Measurements from ENCODE around the gene NOXO1.
A peak's percentile ranks its signal among the peaks of the same experiment; 100 is the strongest.

The NOXO1 gene
- total RNA-seq: 0 to 1.2 (median 0.28) reads per million in 9 experiments

DNA sequence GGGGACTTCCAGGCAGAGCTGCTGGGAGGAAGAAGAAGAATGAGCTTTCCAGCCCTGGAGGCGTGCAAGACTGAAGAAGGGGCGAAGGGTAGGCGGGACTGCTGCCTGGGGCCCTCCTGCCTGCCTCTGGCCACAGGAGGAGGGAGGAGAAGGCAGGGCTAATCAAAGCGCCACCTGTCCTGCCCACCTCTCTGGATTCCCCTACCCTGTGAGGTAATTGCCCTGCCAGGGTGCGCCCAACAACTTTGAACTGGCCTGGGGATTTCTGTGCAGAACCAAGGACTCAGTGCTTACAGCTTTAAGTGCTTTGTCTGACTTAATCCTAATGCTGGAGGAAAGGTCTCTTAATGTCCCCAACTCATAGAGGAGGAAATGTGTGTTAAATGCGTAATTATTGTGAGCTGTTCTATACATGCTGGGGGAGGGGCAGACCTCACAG lies at the start of gene NOXO1:
TSS of gene NOXO1 (minus strand) at position 72 of the 439 bp plus-strand sequence. CDS start 290 bp downstream, outside the sequence.
- Mint-ChIP-seq H3K36me3 (ENCODE audit: insufficient read depth) (peaks cover 23% of the 10 kb centered on the region), H3K27me3 (peaks cover 0 to 34% of the 10 kb centered on the region in 2 donors), H3K4me3 (peak within 1 kb of the TSS in 1 of 2 donors; percentile 75), H3K4me1 (ENCODE audit: low read depth in 2 of 2) (peaks cover 4 to 14% of the 10 kb centered on the region in 2 donors), H3K27ac (peak within 1 kb of the TSS in 1 of 2 donors; percentile 12), H3K9me3 (no peaks in the 10 kb centered on the region)
- ATAC-seq (replicated peaks): no peak
- DNase-seq: no peak

GRCh38 chr16:2030036-2030435 lies 48.8 kb upstream of the NOXO1 start:
- Mint-ChIP-seq H3K4me1 (ENCODE audit: low read depth in 2 of 2) (peaks cover 0 to 4% of the 10 kb centered on the region in 2 donors), H3K9me3 (no peaks in the 10 kb centered on the region), H3K4me3 (no peak overlapping the region), H3K36me3 (ENCODE audit: insufficient read depth) (no peaks in the 10 kb centered on the region), H3K27ac (no peak overlapping the region), H3K27me3 (no peaks in the 10 kb centered on the region)
- no peak for ATAC-seq (replicated peaks)
- DNase-seq: no peak

DNA sequence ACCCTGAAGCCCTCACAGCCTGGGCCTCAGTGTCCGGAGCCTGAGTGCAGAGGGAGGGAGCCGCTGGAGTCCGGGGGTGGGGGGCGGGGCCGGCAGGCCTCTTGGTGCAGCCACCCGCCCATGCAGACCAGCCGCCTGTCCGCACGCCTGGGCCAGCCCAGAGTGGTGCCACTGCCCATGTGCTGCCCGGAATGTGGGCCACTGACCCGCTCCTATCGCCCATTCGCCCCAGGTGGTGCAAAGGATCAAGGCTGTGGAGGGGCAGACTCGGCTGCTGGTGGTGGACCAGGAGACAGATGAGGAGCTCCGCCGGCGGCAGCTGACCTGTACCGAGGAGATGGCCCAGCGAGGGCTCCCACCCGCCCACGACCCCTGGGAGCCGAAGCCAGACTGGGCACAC lies 48.1 kb upstream of the NOXO1 start:
- Mint-ChIP-seq H3K9me3 (no peaks in the 10 kb centered on the region), H3K4me1 (ENCODE audit: low read depth in 2 of 2) (peaks cover 0 to 4% of the 10 kb centered on the region in 2 donors), H3K27me3 (no peaks in the 10 kb centered on the region), H3K4me3 (no peak overlapping the region), H3K27ac (no peak overlapping the region), H3K36me3 (ENCODE audit: insufficient read depth) (no peaks in the 10 kb centered on the region)
- no peak for DNase-seq
- no peak for ATAC-seq (replicated peaks)

DNA sequence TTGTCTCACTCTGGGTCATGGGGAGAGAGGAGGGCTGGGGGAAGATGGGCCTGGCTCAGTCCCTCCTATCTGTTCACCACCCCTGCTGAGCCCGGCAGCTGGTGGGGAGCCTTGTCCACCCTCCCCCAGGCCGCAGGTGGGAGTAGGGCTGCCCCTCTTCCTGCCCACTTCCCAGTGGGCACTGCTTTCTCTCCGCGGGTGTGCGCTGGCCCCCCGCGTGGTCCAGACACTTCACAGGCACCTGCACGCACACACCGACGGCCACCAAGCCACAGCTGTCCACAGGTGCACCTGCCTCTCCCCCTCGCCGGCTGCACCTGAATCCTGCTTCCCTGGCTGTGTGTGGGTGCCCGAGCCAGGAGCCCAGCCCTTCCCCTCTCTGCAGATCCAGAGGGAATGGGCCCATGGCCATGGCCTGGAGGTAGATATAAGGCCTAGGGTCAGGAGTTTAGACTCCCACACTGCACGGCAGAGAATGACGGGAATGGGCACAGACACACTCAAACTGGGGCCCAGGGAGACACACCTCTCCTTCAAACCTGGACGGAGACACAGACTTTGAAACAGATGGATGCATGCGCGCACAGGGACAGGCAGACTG lies 47.5 kb upstream of the NOXO1 start:
- H3K9me3 Mint-ChIP-seq: no peaks in the 10 kb centered on the region
- no peak overlapping the region for H3K4me3 Mint-ChIP-seq
- H3K27me3 Mint-ChIP-seq: no peaks in the 10 kb centered on the region
- no peak overlapping the region for H3K27ac Mint-ChIP-seq
- no peaks in the 10 kb centered on the region for H3K36me3 Mint-ChIP-seq (ENCODE audit: insufficient read depth)
- ATAC-seq (replicated peaks): no peak
- peaks cover 0 to 6% of the 10 kb centered on the region in 2 donors for H3K4me1 Mint-ChIP-seq (ENCODE audit: low read depth in 2 of 2)
- no peak for DNase-seq

GRCh38 chr16:2028146-2028545 lies 46.9 kb upstream of the NOXO1 start:
- H3K27me3 Mint-ChIP-seq: peaks cover under 1% of the 10 kb centered on the region in 2 donors
- H3K9me3 Mint-ChIP-seq: no peaks in the 10 kb centered on the region
- H3K4me3 Mint-ChIP-seq: peak overlapping the region; percentile 59 to 70
- ATAC-seq (replicated peaks) (no peak), DNase-seq (no peak)
- H3K4me1 Mint-ChIP-seq (ENCODE audit: low read depth in 2 of 2): peaks cover under 1 to 6% of the 10 kb centered on the region in 2 donors
- H3K27ac Mint-ChIP-seq: no peak overlapping the region
- no peaks in the 10 kb centered on the region for H3K36me3 Mint-ChIP-seq (ENCODE audit: insufficient read depth)

GRCh38 chr16:2027024-2028010 lies 46.0 kb upstream of the NOXO1 start:
- peak; percentile 27 for ATAC-seq (replicated peaks)
- Mint-ChIP-seq H3K27ac (no peak overlapping the region), H3K4me1 (ENCODE audit: low read depth in 2 of 2) (peaks cover 9 to 10% of the 10 kb centered on the region in 2 donors)

DNA sequence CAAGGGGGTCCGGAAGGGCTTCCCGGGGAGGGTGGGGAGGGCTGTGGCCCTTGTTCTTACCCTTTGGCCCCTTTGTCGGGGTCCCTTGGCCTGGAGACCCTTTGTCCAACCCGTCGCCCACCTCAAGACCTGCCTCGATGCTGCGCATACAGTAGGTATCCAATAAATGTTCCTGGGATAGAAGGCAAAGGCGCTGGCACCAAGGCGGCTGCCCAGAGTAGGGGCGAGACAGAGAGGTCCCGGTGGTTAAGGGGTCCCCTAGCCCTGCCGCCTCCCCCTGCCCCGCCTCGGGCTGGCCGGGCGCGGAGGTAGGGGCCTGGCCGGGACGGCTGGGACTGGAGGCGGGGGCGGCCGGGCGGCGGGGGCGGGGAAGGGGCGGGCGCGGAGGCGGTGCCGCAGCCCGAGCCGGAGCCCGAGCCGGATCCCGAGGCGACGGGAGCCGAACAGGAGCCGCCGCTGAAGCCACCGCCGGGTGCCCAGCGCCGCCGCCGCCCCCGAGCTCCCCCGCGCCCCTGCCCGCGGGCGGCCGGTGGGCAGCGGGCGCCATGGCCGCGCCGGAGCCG lies 45.3 kb upstream of the NOXO1 start, which contains the start of gene NHERF2:
TSS of gene NHERF2 (plus strand) at position 442 of the 563 bp plus-strand sequence. CDS start at position 546, 104 bp downstream.
- peak; percentile 19 for ATAC-seq (replicated peaks)
- Mint-ChIP-seq H3K27me3 (peaks cover 11 to 16% of the 10 kb centered on the region in 2 donors), H3K4me3 (peak within 1 kb of the TSS; percentile 59 to 70), H3K4me1 (ENCODE audit: low read depth in 2 of 2) (peaks cover 9 to 10% of the 10 kb centered on the region in 2 donors), H3K36me3 (ENCODE audit: insufficient read depth) (no peaks in the 10 kb centered on the region), H3K27ac (no peak within 1 kb of the TSS), H3K9me3 (no peaks in the 10 kb centered on the region)
- no peak for DNase-seq

More at GRCh38 chr16:2027024-2028010, 46.0 kb upstream of the NOXO1 start:
- no peak for DNase-seq
- no peaks in the 10 kb centered on the region for H3K36me3 Mint-ChIP-seq (ENCODE audit: insufficient read depth)
- H3K4me3 Mint-ChIP-seq: peak overlapping the region; percentile 59 to 70
- H3K27me3 Mint-ChIP-seq: peaks cover 7 to 8% of the 10 kb centered on the region in 2 donors
- H3K9me3 Mint-ChIP-seq: no peaks in the 10 kb centered on the region

GRCh38 chr16:2025878-2026460 lies 44.7 kb upstream of the NOXO1 start:
- no peak for DNase-seq
- Mint-ChIP-seq H3K9me3 (no peaks in the 10 kb centered on the region), H3K36me3 (ENCODE audit: insufficient read depth) (peaks cover 2% of the 10 kb centered on the region), H3K4me1 (ENCODE audit: low read depth in 2 of 2) (peaks cover 9 to 10% of the 10 kb centered on the region in 2 donors), H3K27ac (no peak overlapping the region), H3K4me3 (peak overlapping the region; percentile 59 to 66), H3K27me3 (peaks cover 14 to 22% of the 10 kb centered on the region in 2 donors)
- no peak for ATAC-seq (replicated peaks)

- Mint-ChIP-seq H3K27ac (no peak overlapping the region), H3K36me3 (ENCODE audit: insufficient read depth) (peaks cover 3% of the 10 kb centered on the region), H3K4me3 (peak overlapping the region; percentile 59 to 66), H3K9me3 (no peaks in the 10 kb centered on the region), H3K4me1 (ENCODE audit: low read depth in 2 of 2) (peaks cover 9 to 12% of the 10 kb centered on the region in 2 donors), H3K27me3 (peaks cover 19 to 29% of the 10 kb centered on the region in 2 donors)
- no peak for ATAC-seq (replicated peaks)
- no peak for DNase-seq
Observed at GRCh38 chr16:2025251-2025650, 44.0 kb upstream of the NOXO1 start.

DNA sequence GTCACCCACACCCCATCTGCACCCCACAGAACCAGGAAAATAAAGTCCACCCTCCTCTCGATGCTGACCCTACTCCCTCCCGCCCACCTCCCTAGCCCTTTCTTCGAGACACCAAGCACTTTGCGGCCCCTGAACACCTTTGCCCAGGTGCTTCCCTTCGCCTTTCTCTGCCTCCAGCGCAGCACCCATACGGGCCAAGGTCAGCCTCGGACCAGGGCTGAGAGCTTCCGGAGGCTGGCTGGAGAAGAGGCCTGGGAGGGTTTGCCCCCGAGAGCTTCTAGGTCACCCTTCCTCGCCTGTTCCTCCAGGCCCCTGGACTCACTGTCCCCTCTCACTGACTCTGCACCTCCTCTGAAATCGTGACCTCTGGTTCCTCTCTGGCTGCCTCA lies 42.8 kb upstream of the NOXO1 start:
- Mint-ChIP-seq H3K4me3 (no peak overlapping the region), H3K27ac (no peak overlapping the region), H3K27me3 (peaks cover 19 to 33% of the 10 kb centered on the region in 2 donors), H3K9me3 (no peaks in the 10 kb centered on the region), H3K36me3 (ENCODE audit: insufficient read depth) (peaks cover 3% of the 10 kb centered on the region), H3K4me1 (ENCODE audit: low read depth in 2 of 2) (peaks cover 9 to 12% of the 10 kb centered on the region in 2 donors)
- no peak for ATAC-seq (replicated peaks)
- no peak for DNase-seq

DNA sequence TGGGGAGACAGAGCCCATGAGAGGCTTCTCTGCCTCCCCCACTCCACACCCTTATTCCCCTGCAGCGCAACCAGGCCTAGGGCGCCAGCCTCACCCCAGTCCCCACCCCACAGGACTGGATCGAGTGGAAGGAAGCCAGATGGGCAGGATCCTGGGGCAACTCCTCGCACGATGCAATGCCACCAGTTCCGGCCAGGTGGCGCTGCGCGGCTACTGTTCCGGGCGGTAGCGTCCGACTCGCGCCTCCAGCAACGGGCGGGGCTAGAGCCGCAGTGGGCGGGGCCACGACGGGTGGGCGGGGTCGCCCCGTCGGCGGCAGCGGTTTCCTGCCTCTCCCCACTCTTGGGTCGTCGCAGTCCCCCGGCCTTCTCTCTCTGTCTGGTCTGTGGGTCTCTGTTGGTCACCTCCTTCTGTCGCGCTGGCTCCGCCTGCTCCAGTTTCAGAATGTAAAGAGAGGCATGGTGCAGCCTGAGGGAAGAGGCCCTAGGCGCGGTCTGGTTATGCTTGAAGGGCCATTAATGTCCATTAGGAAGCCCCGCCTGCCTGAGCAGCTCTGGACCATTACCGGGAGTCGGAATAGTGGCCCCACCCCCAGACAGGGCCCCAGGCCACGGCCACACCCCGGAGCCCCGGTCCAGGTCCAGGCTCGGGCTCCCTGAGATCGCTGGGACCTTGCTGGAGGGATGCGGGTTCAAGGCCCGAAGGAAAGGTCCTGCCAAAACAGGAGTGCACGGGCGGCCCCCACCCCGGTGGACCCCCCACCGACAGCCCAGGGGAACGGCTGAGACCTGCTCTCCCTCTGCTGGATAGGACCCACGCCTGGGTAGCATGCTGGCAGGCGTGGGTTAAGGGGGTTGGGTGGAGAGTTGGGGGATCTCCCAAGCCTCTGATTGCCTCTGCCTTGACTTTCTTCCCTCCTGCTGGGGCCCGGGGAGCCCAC lies 42.1 kb upstream of the NOXO1 start:
- H3K4me3 Mint-ChIP-seq: peak overlapping the region; percentile 78 to 81
- no peaks in the 10 kb centered on the region for H3K9me3 Mint-ChIP-seq
- H3K4me1 Mint-ChIP-seq (ENCODE audit: low read depth in 2 of 2): peaks cover 9 to 12% of the 10 kb centered on the region in 2 donors
- no peak overlapping the region for H3K27ac Mint-ChIP-seq
- ATAC-seq (replicated peaks) (peak; percentile 83), DNase-seq (peak; percentile 93 to 96 (median 96))
- H3K36me3 Mint-ChIP-seq (ENCODE audit: insufficient read depth): peaks cover 3% of the 10 kb centered on the region
- peaks cover 19 to 40% of the 10 kb centered on the region in 2 donors for H3K27me3 Mint-ChIP-seq

DNA sequence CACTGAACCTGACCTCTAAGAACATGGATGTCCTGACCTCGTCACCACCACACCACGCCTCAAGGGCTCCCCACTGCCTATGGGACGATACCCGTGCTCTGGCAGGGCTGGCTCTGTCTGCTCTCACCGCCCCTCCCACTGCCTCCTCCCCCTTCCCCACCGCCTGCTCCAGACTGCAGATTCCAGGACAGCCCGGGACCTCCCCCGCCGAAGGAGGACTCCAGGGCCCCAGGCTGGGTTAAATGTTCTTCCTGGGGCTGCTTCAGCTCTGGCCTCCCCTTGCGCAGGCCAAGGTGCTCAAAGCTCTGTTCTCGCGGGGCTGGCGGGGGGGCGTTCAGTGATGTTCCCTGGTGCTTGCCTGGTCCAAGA lies 41.4 kb upstream of the NOXO1 start:
- peaks cover 8 to 9% of the 10 kb centered on the region in 2 donors for H3K4me1 Mint-ChIP-seq (ENCODE audit: low read depth in 2 of 2)
- H3K4me3 Mint-ChIP-seq: peak overlapping the region; percentile 78 to 81
- H3K36me3 Mint-ChIP-seq (ENCODE audit: insufficient read depth): peaks cover 3% of the 10 kb centered on the region
- peaks cover 19 to 46% of the 10 kb centered on the region in 2 donors for H3K27me3 Mint-ChIP-seq
- DNase-seq (no peak), ATAC-seq (replicated peaks) (peak; percentile 16)
- H3K27ac Mint-ChIP-seq: no peak overlapping the region
- no peaks in the 10 kb centered on the region for H3K9me3 Mint-ChIP-seq

Measured in effector memory CD8-positive, alpha-beta T cell (primary cell).